GM19025 (cell line): ENCODE results near the gene INSYN2A.

Source experiments
- ATAC-seq: cut with Tn5 transposase; IDR thresholded peaks from one replicate; pipeline ENCODE4 v1.9.1; 2021; ENCODE audit warnings: mild to moderate bottlenecking, low read depth, moderate library complexity; ENCODE audit not compliant: unreplicated experiment

Gene INSYN2A

GRCh38 chr10:127196282-127197153, at the start of gene INSYN2A:
Gene INSYN2A (minus strand): TSS chr10:127196591. CDS start chr10:127176395, 20,196 bp downstream.
- no peak for ATAC-seq

GRCh38 chr10:127245456-127245855, 49.1 kb upstream of the INSYN2A start:
- ATAC-seq, result no peak

GRCh38 chr10:127243490-127244272, 47.3 kb upstream of the INSYN2A start:
- ATAC-seq, result no peak

- no peak for ATAC-seq
Observed at GRCh38 chr10:127242914-127243313, 46.5 kb upstream of the INSYN2A start.

GRCh38 chr10:127236266-127236665, 39.9 kb upstream of the INSYN2A start:
- ATAC-seq, result no peak

- ATAC-seq, result no peak
Observed at GRCh38 chr10:127234306-127234800, 38.0 kb upstream of the INSYN2A start.

- no peak for ATAC-seq
Observed at GRCh38 chr10:127228195-127228787, 31.9 kb upstream of the INSYN2A start.

- no peak for ATAC-seq
Observed at GRCh38 chr10:127227663-127228062, 31.3 kb upstream of the INSYN2A start.

GRCh38 chr10:127227027-127227426, 30.6 kb upstream of the INSYN2A start:
- no peak for ATAC-seq

- no peak for ATAC-seq
Observed at GRCh38 chr10:127221281-127221680, 24.9 kb upstream of the INSYN2A start.

- ATAC-seq, result no peak
Observed at GRCh38 chr10:127218658-127219057, 22.3 kb upstream of the INSYN2A start.

GRCh38 chr10:127216786-127217185, 20.4 kb upstream of the INSYN2A start:
- ATAC-seq, result no peak

- ATAC-seq, result no peak
Observed at GRCh38 chr10:127216274-127216673, 19.9 kb upstream of the INSYN2A start.

GRCh38 chr10:127215866-127216265, 19.5 kb upstream of the INSYN2A start:
- ATAC-seq, result no peak

- no peak for ATAC-seq
Observed at GRCh38 chr10:127210936-127211466, 14.6 kb upstream of the INSYN2A start.

- no peak for ATAC-seq
Observed at GRCh38 chr10:127207081-127207480, 10.7 kb upstream of the INSYN2A start.

GRCh38 chr10:127203067-127203466, 6.7 kb upstream of the INSYN2A start:
- ATAC-seq, result no peak

GRCh38 chr10:127200646-127201045, 4.3 kb upstream of the INSYN2A start:
- ATAC-seq, result no peak

GRCh38 chr10:127198721-127199120, 2.3 kb upstream of the INSYN2A start:
- no peak for ATAC-seq

- ATAC-seq, result no peak
Observed at GRCh38 chr10:127198307-127198706, 1.9 kb upstream of the INSYN2A start.

GRCh38 chr10:127197154-127197432, 702 bp upstream of the INSYN2A start:
- ATAC-seq, result no peak
